Astrocyte of the spinal cord (primary cell): ENCODE results near the gene BAZ2B.
A peak's percentile ranks its signal among the peaks of the same experiment; 100 is the strongest.

Source experiments
- DNase-seq: peaks from one replicate; pipeline ENCODE4 v3.0.0; 2011; ENCODE audit warnings: low read depth, low spot score
- H3K4me3 ChIP-seq: 2 replicates; pipeline ENCODE4 v1.5.1; 2011; ENCODE audit warnings: low read depth, mild to moderate bottlenecking, low read length, moderate library complexity
- CTCF ChIP-seq: IDR thresholded peaks from 2 replicates; pipeline ENCODE4 v1.5.1; 2012; ENCODE audit warnings: low read depth, mild to moderate bottlenecking, low read length, inconsistent platforms
- in situ Hi-C: cut with HindIII; loops from 2 replicates; pipeline ENCODE4 v1.10.0; 2017; ENCODE audit warnings: low sequenced_read_pairs

BAZ2B gene

GRCh38 chr2:159297042-159297707 is 319.2 kb downstream of the BAZ2B start:
- TF ChIP-seq CTCF = no peak
- no peak overlapping the region for H3K4me3 ChIP-seq
- in situ Hi-C loops = no loop called here
- DNase-seq = no peak

GRCh38 chr2:159292157-159292556 is 324.2 kb downstream of the BAZ2B start:
- no peak for TF ChIP-seq CTCF
- in situ Hi-C loops = no loop called here
- no peak overlapping the region for H3K4me3 ChIP-seq
- DNase-seq = no peak

DNA sequence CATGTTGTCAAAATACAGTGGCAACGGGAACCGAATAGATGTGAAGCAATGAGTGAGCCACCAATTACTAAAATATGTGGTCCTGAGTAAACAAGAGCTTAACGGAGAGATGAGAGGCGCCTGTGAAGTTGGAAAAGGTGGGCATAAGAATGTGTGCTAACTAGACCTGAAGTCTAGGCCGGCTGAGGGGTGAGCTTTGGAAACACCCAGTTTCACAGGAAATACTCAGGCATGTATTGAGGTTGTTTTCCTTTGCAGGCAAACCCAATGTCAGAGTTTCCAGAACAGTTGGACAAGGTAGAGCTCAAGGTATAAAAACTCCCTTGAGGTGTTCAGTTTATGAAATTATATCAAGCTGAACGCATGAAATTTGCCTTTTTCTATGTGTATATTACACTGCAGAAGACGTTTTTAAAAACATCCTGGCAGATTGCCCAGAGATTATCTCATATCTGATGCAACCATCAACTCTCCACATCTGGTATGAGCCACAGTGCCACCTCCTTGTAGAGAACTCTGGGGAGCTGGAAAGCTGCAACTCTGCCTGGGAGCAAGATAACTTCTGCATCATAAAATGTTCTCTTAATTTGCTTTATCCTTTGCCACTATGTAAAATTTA is 325.9 kb downstream of the BAZ2B start:
- peak; percentile 91 for DNase-seq
- no peak overlapping the region for H3K4me3 ChIP-seq
- no peak for TF ChIP-seq CTCF
- in situ Hi-C loops = no loop called here

DNA sequence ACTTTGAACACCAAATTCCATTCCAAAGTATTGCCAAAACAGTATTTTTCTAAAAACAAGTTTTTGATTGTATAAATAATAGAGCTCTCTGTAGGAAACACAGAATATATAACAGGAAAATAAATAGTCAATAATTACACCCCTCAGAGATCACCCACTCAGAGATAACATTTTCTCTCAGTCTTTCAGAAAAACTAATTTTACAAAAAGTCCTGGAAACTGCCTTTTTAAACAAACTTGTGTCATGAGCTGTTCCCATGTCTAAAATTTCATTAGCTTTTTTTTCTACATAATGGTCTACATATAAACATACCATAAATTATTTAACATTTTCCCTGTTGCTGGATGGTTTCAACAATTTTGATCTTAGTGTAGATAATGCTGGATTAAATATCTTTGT is 328.6 kb downstream of the BAZ2B start:
- no peak overlapping the region for H3K4me3 ChIP-seq
- no peak for TF ChIP-seq CTCF
- DNase-seq = no peak
- in situ Hi-C loops = no loop called here

- DNase-seq = peak; percentile 94
- in situ Hi-C loops = no loop called here
- TF ChIP-seq CTCF = no peak
- peak overlapping the region; percentile 79 for H3K4me3 ChIP-seq
These were observed 329.5 kb downstream of the BAZ2B start for GRCh38 chr2:159286709-159287441.

DNA sequence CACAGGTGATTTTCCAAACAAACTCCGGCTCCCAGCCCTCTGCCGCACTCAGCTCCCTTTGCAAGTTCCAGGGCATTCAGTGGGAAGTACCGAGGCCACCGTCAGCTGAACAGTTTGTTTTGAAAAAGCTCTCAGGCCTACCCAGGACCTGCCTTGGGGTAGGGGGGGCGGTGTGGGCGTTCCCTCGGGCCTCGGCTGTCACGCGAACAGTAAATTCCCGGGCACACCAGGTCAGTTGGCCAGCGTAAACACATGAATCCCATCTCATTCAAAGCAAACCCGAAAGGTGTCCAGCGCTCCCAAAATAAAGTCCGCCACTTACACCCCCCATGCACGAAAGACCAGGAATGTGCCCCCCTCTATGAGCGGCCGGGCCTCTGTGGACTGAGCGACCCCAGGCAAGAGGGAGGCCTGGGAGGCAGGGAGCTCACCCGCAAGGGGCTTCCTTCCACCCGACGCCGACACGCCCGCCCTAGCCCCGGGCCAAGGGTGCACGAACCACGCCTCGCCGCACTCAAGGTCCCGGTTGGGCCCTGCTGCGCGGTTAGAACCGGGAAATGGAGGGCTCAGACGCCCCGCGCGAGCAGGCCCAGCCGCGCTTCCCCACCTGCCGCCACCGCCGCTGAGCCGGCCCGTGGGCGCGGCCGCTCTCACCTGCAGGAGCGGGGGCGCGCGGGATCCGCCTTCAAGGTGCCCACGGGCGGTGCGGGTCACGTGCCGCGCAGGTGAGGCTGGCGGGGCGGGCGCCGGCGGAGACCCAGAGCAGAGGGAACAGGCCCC is 330.2 kb downstream of the BAZ2B start, which contains the start of gene WDSUB1:
Gene WDSUB1 (minus strand): TSS at position 775 of the 780 bp plus-strand sequence. CDS start 3,634 bp downstream, outside the sequence.
- peak; percentile 56 for DNase-seq
- TF ChIP-seq CTCF = no peak
- peak within 1 kb of the TSS; percentile 79 for H3K4me3 ChIP-seq
- in situ Hi-C loops = no loop called here
